H1 (cell line): ENCODE results near the gene AIG1. TPM values are rescaled to one million over a fixed set of nuclear protein-coding genes. Genes with fewer than 3 reads are reported as not detected.

Experiments
- CTCF ChIA-PET: fragments of 300-600 bp; sonication (Branson Sonifier 250); formaldehyde crosslinking; loops from one replicate; lab custom pipeline; 2021; ENCODE audit not compliant: partially characterized antibody; lab: Charles Lee
- POLR2A ChIA-PET: fragments of 300-600 bp; sonication (Branson Sonifier 250); formaldehyde crosslinking; loops from one replicate; lab custom pipeline; 2021; ENCODE audit warnings: inconsistent platforms; ENCODE audit not compliant: partially characterized antibody; lab: Charles Lee
- DNase-seq, 2 experiments: peaks; one replicate each; pipeline versions ENCODE4 v3.0.0 to v3.0.0-alpha.2; 2010 to 2022; ENCODE audit warnings: low spot score in 2 of 2, low read depth in 1 of 2, mixed read lengths in 1 of 2
- FAIRE-seq: peaks from 2 replicates; lab custom pipeline; 2011; peaks lifted over from hg19 to GRCh38; lab: Jason Lieb, UNC
- H2AFZ ChIP-seq: 2 replicates; pipeline ENCODE4 v1.8.1; 2012; ENCODE audit warnings: low read length, inconsistent platforms
- H2AK5ac ChIP-seq: 2 replicates; pipeline ENCODE4 v1.6.1; 2013; ENCODE audit warnings: low read depth, low read length
- H2BK120ac ChIP-seq: replicated peaks from 2 replicates; pipeline ENCODE3; 2013; ENCODE audit warnings: low read depth, low read length, inconsistent platforms
- H2BK12ac ChIP-seq: 2 replicates; pipeline ENCODE4 v1.6.1; 2013; ENCODE audit warnings: low read depth, low read length
- H2BK15ac ChIP-seq: 2 replicates; pipeline ENCODE4 v1.6.1; 2013; ENCODE audit warnings: low read length
- H2BK20ac ChIP-seq: 2 replicates; pipeline ENCODE4 v1.6.1; 2013; ENCODE audit warnings: low read length
- H2BK5ac ChIP-seq: 2 replicates; pipeline ENCODE4 v1.6.1; 2013; ENCODE audit warnings: low read depth, low read length
- H3K14ac ChIP-seq: 2 replicates; pipeline ENCODE4 v1.6.1; 2013; ENCODE audit warnings: inconsistent platforms; ENCODE audit not compliant: insufficient read length
- H3K18ac ChIP-seq: 2 replicates; pipeline ENCODE4 v1.6.1; 2013; ENCODE audit warnings: low read length; ENCODE audit errors: extremely low read depth
- H3K23ac ChIP-seq: 2 replicates; pipeline ENCODE4 v1.6.1; 2013; ENCODE audit warnings: inconsistent platforms; ENCODE audit not compliant: insufficient read length
- H3K23me2 ChIP-seq: 2 replicates; pipeline ENCODE4 v1.6.1; 2013; ENCODE audit warnings: low read depth, low read length
- H3K27ac ChIP-seq: 2 replicates; pipeline ENCODE4 v1.6.1; 2011; ENCODE audit warnings: low read depth, low read length, inconsistent platforms
- H3K27me3 ChIP-seq, 4 experiments: replicated peaks in 1 of 4; 1 replicate in 1 of 4; 2 replicates in 3 of 4; pipeline versions ENCODE4 v1.6.1 to v1.8.1; 2011 to 2013; ENCODE audit warnings: low read length in 3 of 4, mild to moderate bottlenecking in 3 of 4, inconsistent platforms in 2 of 4, mixed read lengths in 2 of 4, moderate library complexity in 1 of 4; ENCODE audit not compliant: control insufficient read depth in 3 of 4, insufficient read depth in 3 of 4; ENCODE audit errors: extremely low read depth in 1 of 4
- H3K36me3 ChIP-seq, 4 experiments: 2 replicates each; pipeline versions ENCODE4 v1.6.1 to v1.8.1; 2011 to 2013; ENCODE audit warnings: mild to moderate bottlenecking in 4 of 4, low read length in 3 of 4, moderate library complexity in 2 of 4, control low read depth in 1 of 4, inconsistent platforms in 1 of 4; ENCODE audit not compliant: insufficient read depth in 4 of 4, control insufficient read depth in 2 of 4
- H3K4ac ChIP-seq: replicated peaks from 2 replicates; pipeline ENCODE3; 2013; ENCODE audit warnings: low read length, low read depth, mixed read lengths, inconsistent platforms; ENCODE audit not compliant: insufficient read length
- H3K4me1 ChIP-seq, 4 experiments: replicated peaks in 1 of 4; 1 replicate in 1 of 4; 2 replicates in 3 of 4; pipeline versions ENCODE4 v1.6.1 to v1.8.1; 2011 to 2013; ENCODE audit warnings: low read length in 3 of 4, inconsistent platforms in 2 of 4, mixed read lengths in 1 of 4; ENCODE audit not compliant: insufficient read depth in 4 of 4, control insufficient read depth in 3 of 4
- H3K4me2 ChIP-seq, 2 experiments: 2 replicates each; pipeline versions ENCODE4 v1.6.1 to v1.8.1; 2011 to 2013; ENCODE audit warnings: low read depth in 2 of 2, low read length in 2 of 2, control low read depth in 1 of 2, inconsistent platforms in 1 of 2, mild to moderate bottlenecking in 1 of 2; ENCODE audit not compliant: insufficient read depth in 1 of 2
- H3K4me3 ChIP-seq, 4 experiments: fragments of 200-600, 300-600 bp in 1 of 4; sonication (generic), shearing (Covaris generic), sonication (Bioruptor Twin) in 1 of 4; 2 replicates each; pipeline versions ENCODE4 v1.5.1 to v1.8.1; 2011 to 2016; ENCODE audit warnings: low read length in 4 of 4, low read depth in 3 of 4, control low read depth in 2 of 4, inconsistent platforms in 2 of 4, mild to moderate bottlenecking in 2 of 4, mixed read lengths in 1 of 4, moderate library complexity in 1 of 4; ENCODE audit not compliant: insufficient read depth in 2 of 4; ENCODE audit errors: extremely low read depth in 1 of 4
- H3K56ac ChIP-seq: replicated peaks from 2 replicates; pipeline ENCODE3; 2013; ENCODE audit warnings: low read depth, mild to moderate bottlenecking, mixed read lengths, low read length, inconsistent platforms; ENCODE audit not compliant: insufficient read length
- H3K79me1 ChIP-seq: 2 replicates; pipeline ENCODE4 v1.6.1; 2013; ENCODE audit warnings: low read depth, low read length, control low read depth
- H3K79me2 ChIP-seq, 2 experiments: 2 replicates each; pipeline versions ENCODE4 v1.6.1 to v1.8.1; 2012 to 2013; ENCODE audit warnings: low read length in 2 of 2, mild to moderate bottlenecking in 2 of 2, inconsistent platforms in 1 of 2; ENCODE audit not compliant: insufficient read depth in 2 of 2, control insufficient read depth in 1 of 2
- H3K9ac ChIP-seq, 4 experiments: replicated peaks in 1 of 4; 1 replicate in 1 of 4; 2 replicates in 3 of 4; pipeline versions ENCODE4 v1.6.1 to v1.8.1; 2011 to 2013; ENCODE audit warnings: low read depth in 3 of 4, low read length in 3 of 4, control low read depth in 2 of 4, mild to moderate bottlenecking in 2 of 4, moderate library complexity in 2 of 4, inconsistent platforms in 1 of 4; ENCODE audit errors: extremely low read depth in 1 of 4
- H3K9me3 ChIP-seq, 2 experiments: 2 replicates each; pipeline versions ENCODE4 v1.6.1 to v1.8.1; 2012 to 2013; ENCODE audit warnings: mild to moderate bottlenecking in 2 of 2, moderate library complexity in 2 of 2, control low read depth in 1 of 2, inconsistent platforms in 1 of 2, low read depth in 1 of 2, low read length in 1 of 2, mixed read lengths in 1 of 2; ENCODE audit not compliant: insufficient read depth in 2 of 2
- H4K20me1 ChIP-seq, 2 experiments: replicated peaks in 1 of 2; 2 replicates each; pipeline versions ENCODE3 to v1.8.1; 2011 to 2013; ENCODE audit warnings: inconsistent platforms in 2 of 2, low read length in 2 of 2, mild to moderate bottlenecking in 1 of 2; ENCODE audit not compliant: insufficient read depth in 2 of 2, control insufficient read depth in 1 of 2
- H4K5ac ChIP-seq: 2 replicates; pipeline ENCODE4 v1.6.1; 2013; ENCODE audit warnings: low read length, low read depth, mixed read lengths, inconsistent platforms; ENCODE audit not compliant: insufficient read length
- H4K8ac ChIP-seq: 2 replicates; pipeline ENCODE4 v1.8.0; 2013; ENCODE audit warnings: mild to moderate bottlenecking, moderate library complexity, low read length, inconsistent platforms; ENCODE audit not compliant: insufficient read depth; ENCODE audit errors: extremely low read depth
- H4K91ac ChIP-seq: replicated peaks from 2 replicates; pipeline ENCODE3; 2013; ENCODE audit warnings: low read length, mixed read lengths, inconsistent platforms; ENCODE audit not compliant: insufficient read length
- ASH2L ChIP-seq: fragments of 200-600, 300-600 bp; sonication (generic); IDR thresholded peaks from one replicate; pipeline ENCODE4 v1.7.1; 2017; ENCODE audit warnings: low read length
- BRCA1 ChIP-seq: IDR thresholded peaks from 2 replicates; pipeline ENCODE4 v1.6.1; 2012; ENCODE audit warnings: low read depth, low read length, improper control_type of control experiment
- GTF2F1 ChIP-seq: IDR thresholded peaks from 2 replicates; pipeline ENCODE4 v1.6.1; 2012; ENCODE audit warnings: low read depth, low read length, improper control_type of control experiment, borderline replicate concordance
- KDM5A ChIP-seq: fragments of 200-600 bp; IDR thresholded peaks from 2 replicates; pipeline ENCODE4 v1.7.1; 2012; ENCODE audit warnings: mild to moderate bottlenecking, low read length, inconsistent platforms, mixed read lengths
- RXRA ChIP-seq: IDR thresholded peaks from 2 replicates; pipeline ENCODE4 v1.6.1; 2011; ENCODE audit warnings: low read depth, mild to moderate bottlenecking, low read length, moderate library complexity; ENCODE audit not compliant: insufficient read depth
- TBP ChIP-seq: IDR thresholded peaks from 2 replicates; pipeline ENCODE4 v1.6.1; 2011; ENCODE audit warnings: low read depth, low read length, improper control_type of control experiment
- WGBS, 2 experiments: shearing (Covaris generic) in 1 of 2; methylation state at CpG; one replicate each; pipeline versions ENCODE4 v1.1.6 to v1.1.7; 2013 to 2015; ENCODE audit warnings: low lambda C conversion rate in 2 of 2, mixed read lengths in 2 of 2, inconsistent platforms in 1 of 2, low coverage in 1 of 2, missing lambda C conversion rate in 1 of 2; ENCODE audit not compliant: insufficient replicate concordance in 2 of 2, insufficient coverage in 1 of 2, insufficient read length in 1 of 2; ENCODE audit errors: extremely low coverage in 1 of 2, missing lambda C conversion rate in 1 of 2; 5-methylcytosine and 5-hydroxymethylcytosine counted together
- polyA plus RNA-seq, 7 experiments: library from polyadenylated mRNA; depleted of rRNA in 3 of 7; stranded (reverse) in 5 of 7; unstranded in 2 of 7; fragments of >200 nt in 5 of 7; fragments of 200-250 nt in 2 of 7; gene quantifications; 1 replicate in 5 of 7; 2 replicates in 1 of 7; 4 replicates in 1 of 7; pipeline versions ENCODE4 v1.2.1 to v1.2.3, GENCODE V29; 2011 to 2013; ENCODE audit warnings: missing spikeins in 2 of 7, mixed read lengths in 2 of 7
- total RNA-seq: library from RNA; stranded (reverse); fragmentation: NEBNext Ultra II Directional; extraction: Animal tissue kit (Norgen Biotek cat#: 25700); gene quantifications from 2 replicates; pipeline ENCODE4 v1.2.1, GENCODE V29; 2021
- TF ChIP-seq, protein P1 (sequence below), 3 experiments: IDR thresholded peaks; 1 replicate in 2 of 3; 2 replicates in 1 of 3; pipeline versions ENCODE4 v1.5.1 to v1.6.1; 2011; ENCODE audit warnings: low read length in 3 of 3, mild to moderate bottlenecking in 3 of 3, inconsistent platforms in 2 of 3, low read depth in 1 of 3, moderate library complexity in 1 of 3; ENCODE audit not compliant: insufficient read depth in 1 of 3; ENCODE audit errors: control extremely low read depth in 1 of 3
- TF ChIP-seq, protein P2 (sequence below): IDR thresholded peaks from 2 replicates; pipeline ENCODE4 v1.6.1; 2011; ENCODE audit warnings: low read length, improper control_type of control experiment
- TF ChIP-seq, protein P3 (sequence below): IDR thresholded peaks from 2 replicates; pipeline ENCODE4 v1.6.1; 2012; ENCODE audit warnings: low read length, inconsistent platforms

The AIG1 gene
- total and polyA plus RNA-seq, 2 of the 8 experiments (the other 6 are each of a cell fraction or from before 2014, with no cell fraction given): 56.6 to 58.4 TPM

DNA sequence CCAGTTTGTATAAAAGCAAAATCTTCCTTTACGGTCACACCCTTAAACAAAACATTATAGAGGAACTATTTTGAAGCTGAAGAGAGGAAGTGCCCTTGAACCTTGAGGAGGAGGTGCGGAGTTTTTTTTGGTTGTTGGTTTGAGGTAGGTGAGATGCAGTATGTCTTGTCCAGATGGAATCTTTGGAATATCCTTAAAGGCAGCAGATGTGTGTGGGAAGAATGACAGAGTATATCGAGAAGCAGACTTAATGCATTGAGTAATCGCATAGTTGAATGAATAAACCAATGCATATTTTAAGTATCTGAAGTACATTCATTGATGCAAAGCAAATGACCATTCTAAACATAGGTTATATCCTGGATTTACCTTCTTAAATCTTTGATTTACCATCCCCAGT is 49.9 kb downstream of the AIG1 start:
- no peaks in the 10 kb centered on the region for H3K9me3 ChIP-seq
- H3K23me2 ChIP-seq: no peaks in the 10 kb centered on the region
- no peak overlapping the region for H3K4me3 ChIP-seq
- H3K79me2 ChIP-seq: no peaks in the 10 kb centered on the region
- ChIA-PET CTCF (no interaction called here), POLR2A (no interaction called here)
- no peak overlapping the region for H3K18ac ChIP-seq
- H3K27me3 ChIP-seq: no peaks in the 10 kb centered on the region
- no peaks in the 10 kb centered on the region for H4K20me1 ChIP-seq
- no peak overlapping the region for H2BK12ac ChIP-seq
- H2BK120ac ChIP-seq: no peak overlapping the region
- no peak overlapping the region for H2BK15ac ChIP-seq
- H2AK5ac ChIP-seq: no peak overlapping the region
- no peak overlapping the region for H4K8ac ChIP-seq
- no peak for DNase-seq
- no peaks in the 10 kb centered on the region for H3K4me1 ChIP-seq
- no peak overlapping the region for H2BK5ac ChIP-seq
- no peak overlapping the region for H3K23ac ChIP-seq
- WGBS, 2 experiments: 86% methylated on average over 4 of the region's 4 CpGs; no CpG with 5 or more reads in 1 of the 2 experiments
- no peak overlapping the region for H4K91ac ChIP-seq
- no peak for FAIRE-seq
- no peak overlapping the region for H2BK20ac ChIP-seq
- no peak overlapping the region for H4K5ac ChIP-seq
- H3K4ac ChIP-seq: no peak overlapping the region
- no peaks in the 10 kb centered on the region for H3K79me1 ChIP-seq
- no peak overlapping the region for H3K4me2 ChIP-seq
- no peak overlapping the region for H3K56ac ChIP-seq
- no peak overlapping the region for H2AFZ ChIP-seq
- H3K9ac ChIP-seq: no peak overlapping the region
- H3K36me3 ChIP-seq: peaks cover 0 to 2% (median 0%) of the 10 kb centered on the region in 4 experiments; a peak in 1 of 8 replicates
- H3K27ac ChIP-seq: no peak overlapping the region
- no peak overlapping the region for H3K14ac ChIP-seq
- TF ChIP-seq RXRA: no peak
- TF ChIP-seq BRCA1: no peak
- TF ChIP-seq KDM5A: no peak
- TF ChIP-seq, protein P1, sequence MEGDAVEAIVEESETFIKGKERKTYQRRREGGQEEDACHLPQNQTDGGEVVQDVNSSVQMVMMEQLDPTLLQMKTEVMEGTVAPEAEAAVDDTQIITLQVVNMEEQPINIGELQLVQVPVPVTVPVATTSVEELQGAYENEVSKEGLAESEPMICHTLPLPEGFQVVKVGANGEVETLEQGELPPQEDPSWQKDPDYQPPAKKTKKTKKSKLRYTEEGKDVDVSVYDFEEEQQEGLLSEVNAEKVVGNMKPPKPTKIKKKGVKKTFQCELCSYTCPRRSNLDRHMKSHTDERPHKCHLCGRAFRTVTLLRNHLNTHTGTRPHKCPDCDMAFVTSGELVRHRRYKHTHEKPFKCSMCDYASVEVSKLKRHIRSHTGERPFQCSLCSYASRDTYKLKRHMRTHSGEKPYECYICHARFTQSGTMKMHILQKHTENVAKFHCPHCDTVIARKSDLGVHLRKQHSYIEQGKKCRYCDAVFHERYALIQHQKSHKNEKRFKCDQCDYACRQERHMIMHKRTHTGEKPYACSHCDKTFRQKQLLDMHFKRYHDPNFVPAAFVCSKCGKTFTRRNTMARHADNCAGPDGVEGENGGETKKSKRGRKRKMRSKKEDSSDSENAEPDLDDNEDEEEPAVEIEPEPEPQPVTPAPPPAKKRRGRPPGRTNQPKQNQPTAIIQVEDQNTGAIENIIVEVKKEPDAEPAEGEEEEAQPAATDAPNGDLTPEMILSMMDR (IDR thresholded peaks at IDR 0.05; ENCODE audit: control extremely low read depth in 1 of 3, insufficient read depth in 1 of 3, low read depth in 1 of 3, low read length in 3 of 3): no peak
- TF ChIP-seq, protein P2, sequence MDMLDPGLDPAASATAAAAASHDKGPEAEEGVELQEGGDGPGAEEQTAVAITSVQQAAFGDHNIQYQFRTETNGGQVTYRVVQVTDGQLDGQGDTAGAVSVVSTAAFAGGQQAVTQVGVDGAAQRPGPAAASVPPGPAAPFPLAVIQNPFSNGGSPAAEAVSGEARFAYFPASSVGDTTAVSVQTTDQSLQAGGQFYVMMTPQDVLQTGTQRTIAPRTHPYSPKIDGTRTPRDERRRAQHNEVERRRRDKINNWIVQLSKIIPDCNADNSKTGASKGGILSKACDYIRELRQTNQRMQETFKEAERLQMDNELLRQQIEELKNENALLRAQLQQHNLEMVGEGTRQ: no peak
- no peak for TF ChIP-seq ASH2L
- TF ChIP-seq TBP: no peak
- TF ChIP-seq GTF2F1: no peak
- TF ChIP-seq, protein P3, sequence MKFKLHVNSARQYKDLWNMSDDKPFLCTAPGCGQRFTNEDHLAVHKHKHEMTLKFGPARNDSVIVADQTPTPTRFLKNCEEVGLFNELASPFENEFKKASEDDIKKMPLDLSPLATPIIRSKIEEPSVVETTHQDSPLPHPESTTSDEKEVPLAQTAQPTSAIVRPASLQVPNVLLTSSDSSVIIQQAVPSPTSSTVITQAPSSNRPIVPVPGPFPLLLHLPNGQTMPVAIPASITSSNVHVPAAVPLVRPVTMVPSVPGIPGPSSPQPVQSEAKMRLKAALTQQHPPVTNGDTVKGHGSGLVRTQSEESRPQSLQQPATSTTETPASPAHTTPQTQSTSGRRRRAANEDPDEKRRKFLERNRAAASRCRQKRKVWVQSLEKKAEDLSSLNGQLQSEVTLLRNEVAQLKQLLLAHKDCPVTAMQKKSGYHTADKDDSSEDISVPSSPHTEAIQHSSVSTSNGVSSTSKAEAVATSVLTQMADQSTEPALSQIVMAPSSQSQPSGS: no peak
